AG10803 (cell line): ENCODE results near the gene EZR.

Experiments used
- DNase-seq: peaks from one replicate; pipeline ENCODE4 v3.0.0; 2010; ENCODE audit warnings: low read depth
- H3K4me3 ChIP-seq: 2 replicates; pipeline ENCODE4 v1.5.1; 2011; ENCODE audit warnings: mild to moderate bottlenecking, low read length, control low read depth
- CTCF ChIP-seq: conservative IDR thresholded peaks from 2 replicates; pipeline ENCODE4 v1.5.1; 2011; ENCODE audit warnings: mild to moderate bottlenecking, low read length, control low read depth, inconsistent platforms

EZR gene

GRCh38 chr6:158784505-158784904 is 34.7 kb downstream of the EZR start:
- no peak overlapping the region for H3K4me3 ChIP-seq
- TF ChIP-seq CTCF, result no peak
- peak; percentile 36 for DNase-seq

- DNase-seq, result no peak
- H3K4me3 ChIP-seq, result no peak overlapping the region
- TF ChIP-seq CTCF, result no peak
Observed at GRCh38 chr6:158783851-158784250, 35.3 kb downstream of the EZR start.

- no peak for TF ChIP-seq CTCF
- no peak overlapping the region for H3K4me3 ChIP-seq
- no peak for DNase-seq
Observed at GRCh38 chr6:158783167-158783450, 36.1 kb downstream of the EZR start.

GRCh38 chr6:158782432-158783166 is 36.6 kb downstream of the EZR start:
- no peak for TF ChIP-seq CTCF
- H3K4me3 ChIP-seq, result no peak overlapping the region
- no peak for DNase-seq

- DNase-seq, result no peak
- no peak for TF ChIP-seq CTCF
- no peak overlapping the region for H3K4me3 ChIP-seq
Observed at GRCh38 chr6:158781692-158782373, 37.3 kb downstream of the EZR start.

GRCh38 chr6:158780988-158781691 is 38.0 kb downstream of the EZR start:
- no peak for DNase-seq
- H3K4me3 ChIP-seq, result no peak overlapping the region
- TF ChIP-seq CTCF, result no peak
